ENCODE data around the gene USH2A.
A peak's percentile ranks its signal among the peaks of the same experiment; 100 is the strongest.

USH2A gene

DNA sequence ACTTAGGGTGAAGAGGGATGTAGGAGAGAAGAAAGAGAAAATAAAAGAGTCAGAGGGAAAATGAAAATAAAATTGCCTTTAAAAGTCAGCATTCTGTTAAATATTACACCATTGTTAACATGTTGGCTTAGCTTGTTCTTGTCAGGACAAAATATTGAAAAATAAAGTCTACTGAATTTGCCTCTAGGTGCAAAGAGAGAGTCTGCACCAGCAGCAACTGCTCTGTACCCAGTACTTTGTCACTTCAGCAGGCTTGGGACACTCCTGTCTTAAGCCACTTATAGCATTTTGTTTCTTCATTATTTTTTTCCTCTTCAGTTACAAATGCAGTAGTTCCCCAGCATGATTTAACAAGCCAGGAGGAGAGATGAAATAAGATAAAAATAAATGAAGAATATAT is 11.0 kb upstream of the USH2A start:
- no peak overlapping the region for H3K4me3 ChIP-seq (replicated peaks; ENCODE audit: low read depth, low read length)
- DNase-seq (ENCODE audit: low read depth): no peak
- TF ChIP-seq CTCF (IDR thresholded peaks at IDR 0.05; ENCODE audit: low read length, missing control alignments): no peak

GRCh38 chr1:216433175-216433574 is 9.9 kb upstream of the USH2A start:
- no peak overlapping the region for H3K4me3 ChIP-seq (replicated peaks; ENCODE audit: low read depth, low read length)
- TF ChIP-seq CTCF (IDR thresholded peaks at IDR 0.05; ENCODE audit: low read length, missing control alignments): no peak
- no peak for DNase-seq (ENCODE audit: low read depth)

DNA sequence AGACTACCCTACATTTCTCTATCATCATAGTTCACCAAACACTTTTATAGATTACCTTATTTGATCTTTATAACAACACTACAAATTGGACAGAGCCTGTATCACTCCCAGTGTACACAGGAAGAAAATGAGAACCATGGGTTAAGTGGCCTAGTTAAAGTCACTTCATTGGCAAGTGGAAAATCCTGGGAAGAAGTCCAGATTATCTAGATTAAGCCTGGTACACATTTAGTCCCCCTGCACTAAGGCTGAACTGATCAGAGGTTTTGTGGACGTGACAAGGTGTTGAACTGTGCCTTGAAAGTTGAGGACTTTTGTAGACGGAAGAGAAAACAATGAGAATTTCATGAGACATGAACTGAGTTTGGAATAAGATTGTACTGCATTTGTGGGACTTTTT is 7.5 kb upstream of the USH2A start:
- DNase-seq (ENCODE audit: low read depth): no peak

GRCh38 chr1:216425577-216425976 is 2.3 kb upstream of the USH2A start:
- H3K4me3 ChIP-seq (replicated peaks; ENCODE audit: low read depth, low read length): no peak overlapping the region
- DNase-seq (ENCODE audit: low read depth): peak; percentile 52
- TF ChIP-seq CTCF (IDR thresholded peaks at IDR 0.05; ENCODE audit: low read length, missing control alignments): no peak

More for the DNA sequence above, 7.5 kb upstream of the USH2A start:
- TF ChIP-seq CTCF (IDR thresholded peaks at IDR 0.05; ENCODE audit: low read length, missing control alignments): no peak
- no peak overlapping the region for H3K4me3 ChIP-seq (replicated peaks; ENCODE audit: low read depth, low read length)

GRCh38 chr1:216420746-216421145 is 2.5 kb downstream of the USH2A start:
- H3K4me3 ChIP-seq (replicated peaks; ENCODE audit: low read depth, low read length): no peak overlapping the region
- TF ChIP-seq CTCF (IDR thresholded peaks at IDR 0.05; ENCODE audit: low read length, missing control alignments): no peak
- no peak for DNase-seq (ENCODE audit: low read depth)

- TF ChIP-seq CTCF (IDR thresholded peaks at IDR 0.05; ENCODE audit: low read length, missing control alignments): no peak
- H3K4me3 ChIP-seq (replicated peaks; ENCODE audit: low read depth, low read length): no peak overlapping the region
- DNase-seq (ENCODE audit: low read depth): no peak
Measured at GRCh38 chr1:216420263-216420662, 3.0 kb downstream of the USH2A start.

DNA sequence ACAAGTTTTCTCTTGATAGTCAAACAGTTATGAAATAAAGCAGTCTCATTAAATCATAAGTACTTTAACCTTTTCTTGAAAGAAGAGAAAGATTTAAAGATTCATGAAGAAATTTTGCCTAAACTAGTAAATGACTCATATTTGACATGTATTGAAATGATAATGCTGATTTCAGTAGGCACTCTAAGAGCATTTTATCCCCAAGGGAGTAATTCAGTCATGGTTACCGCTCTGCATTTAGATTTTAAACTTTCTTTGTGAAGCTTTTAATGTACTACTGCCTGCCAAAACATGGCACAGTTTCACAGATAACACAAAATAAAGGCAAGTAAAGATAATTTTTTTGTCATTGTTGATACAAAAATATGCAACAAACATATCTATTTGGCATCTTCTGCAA is 6.8 kb downstream of the USH2A start:
- H3K4me3 ChIP-seq (replicated peaks; ENCODE audit: low read depth, low read length): no peak overlapping the region
- TF ChIP-seq CTCF (IDR thresholded peaks at IDR 0.05; ENCODE audit: low read length, missing control alignments): no peak
- peak; percentile 25 for DNase-seq (ENCODE audit: low read depth)

Measured in fibroblast of pulmonary artery (primary cell).